Retina (tissue), 1 donor: ENCODE measurements around the gene TMEM271.
A peak's percentile ranks its signal among the peaks of the same experiment; 100 is the strongest.
"Not testable (repeated sequence)": the region's sequence is repeated elsewhere in the genome, so short reads cannot be mapped to it uniquely, and the experiment has no call there.

Source experiments
- DNase-seq: peaks from one replicate; pipeline ENCODE4 v3.0.0-alpha.2; 2016

TMEM271 gene

DNA sequence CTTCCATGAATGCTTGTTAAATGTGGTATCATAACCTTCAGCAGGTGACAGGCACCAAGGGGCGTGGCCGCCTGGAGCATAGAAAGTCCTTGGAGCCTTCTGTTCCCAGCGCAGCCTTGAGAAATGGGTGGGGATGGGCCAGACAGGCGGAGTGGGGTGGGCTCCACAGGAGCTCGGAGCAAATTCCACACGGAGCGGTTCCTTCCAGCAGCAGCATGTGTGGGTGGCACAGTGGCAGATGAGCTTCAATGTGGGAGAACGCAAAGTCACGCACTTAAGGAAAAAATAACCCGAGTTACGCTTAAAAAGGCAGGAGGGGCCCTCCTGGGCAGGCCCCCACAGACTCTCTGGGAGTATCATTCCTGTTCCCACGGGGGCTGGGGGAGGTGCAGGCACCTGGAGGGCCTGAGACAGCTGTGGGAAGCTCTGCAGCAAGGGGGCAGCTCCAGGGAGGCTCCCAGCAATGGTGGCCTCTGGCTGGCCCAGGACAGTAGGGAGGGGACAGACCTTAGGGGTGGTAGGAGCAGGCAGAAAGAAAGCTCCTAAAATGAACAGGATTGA lies 15.3 kb downstream of the TMEM271 start:
- no peak for DNase-seq

DNA sequence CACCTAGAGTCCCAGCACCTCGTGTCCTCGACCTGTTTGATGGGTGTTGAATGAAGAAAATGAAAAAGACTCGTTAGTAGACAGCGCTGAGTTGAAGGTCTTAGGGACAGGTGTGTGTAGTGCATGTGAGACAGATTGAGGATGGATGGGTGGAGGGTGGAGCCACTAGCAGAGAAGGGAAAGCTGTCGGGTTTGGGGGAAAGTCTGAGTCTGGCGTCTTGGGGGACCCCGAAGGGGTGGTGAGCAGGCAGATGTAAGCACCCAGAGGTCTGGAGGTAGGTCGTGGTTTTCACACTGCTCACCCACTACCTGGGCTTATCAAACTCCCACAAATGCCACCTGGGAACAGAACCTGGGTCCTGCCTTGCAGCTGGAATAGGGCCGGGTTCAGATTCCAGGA lies 16.0 kb downstream of the TMEM271 start:
- no peak for DNase-seq

GRCh38 chr4:555566-556275 lies 20.4 kb downstream of the TMEM271 start:
- no peak for DNase-seq

DNA sequence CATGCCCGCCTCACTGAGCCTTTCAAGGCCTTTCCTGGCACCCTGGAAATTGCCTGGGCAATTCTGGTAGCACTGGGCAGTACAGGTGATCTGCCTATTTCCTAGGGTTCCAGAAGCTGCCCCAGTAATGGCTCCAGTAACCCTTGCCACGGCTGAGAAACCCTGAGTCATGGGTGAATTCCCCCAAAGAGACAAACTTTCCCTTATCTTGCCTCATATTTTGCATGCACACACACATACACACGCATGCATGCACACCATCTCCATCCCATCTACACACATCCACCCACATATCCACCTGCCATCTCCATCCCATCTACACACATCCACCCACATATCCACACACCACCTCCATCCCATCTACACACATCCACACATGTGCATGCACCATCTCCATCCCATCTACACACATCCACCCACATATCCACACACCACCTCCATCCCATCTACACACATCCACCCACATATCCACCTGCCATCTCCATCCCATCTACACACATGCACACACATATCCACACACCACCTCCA lies 21.2 kb downstream of the TMEM271 start:
- DNase-seq, result not testable (repeated sequence)

- DNase-seq, result no peak
Observed at GRCh38 chr4:552019-552418, 24.1 kb downstream of the TMEM271 start.

- DNase-seq, result not testable (repeated sequence)
Observed at GRCh38 chr4:550268-550667, 25.8 kb downstream of the TMEM271 start.

DNA sequence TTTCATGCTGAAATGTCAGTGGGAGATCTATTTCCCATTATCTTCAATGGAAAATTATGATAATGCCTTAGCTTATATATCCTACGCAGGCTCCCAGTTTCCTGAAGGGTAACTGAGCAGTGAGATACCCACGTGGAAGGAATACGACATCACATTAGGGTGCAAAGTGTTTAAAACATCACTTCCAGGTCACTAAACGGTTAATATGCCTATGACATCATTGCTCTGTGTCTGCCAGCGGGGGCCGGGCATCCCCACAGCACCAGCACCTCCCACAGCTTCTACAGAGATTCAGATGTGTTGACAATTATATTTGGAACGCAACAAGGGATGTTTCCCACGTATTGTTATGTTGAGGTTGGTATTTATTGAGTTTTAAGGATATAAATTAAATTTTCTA lies 27.1 kb downstream of the TMEM271 start:
- peak; percentile 18 for DNase-seq

DNA sequence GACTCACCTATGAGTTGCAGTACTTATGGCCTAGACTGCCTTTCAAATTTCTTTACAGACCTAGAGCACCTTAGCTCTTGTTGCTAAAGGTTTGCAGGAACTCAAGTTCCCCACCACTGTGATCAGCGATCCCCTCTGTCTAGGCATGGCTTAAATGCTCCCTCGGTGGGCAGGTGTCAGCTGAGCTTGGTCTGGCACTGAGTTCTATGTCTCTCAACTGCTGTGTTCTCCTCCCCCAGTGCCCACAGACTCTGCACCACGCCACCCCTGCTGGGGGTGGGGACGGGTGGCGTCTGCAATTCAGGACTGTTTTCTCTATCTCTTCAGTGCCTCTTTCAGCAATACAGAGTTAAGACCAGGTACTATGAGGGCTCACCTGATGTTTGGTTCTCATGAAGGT lies 30.5 kb downstream of the TMEM271 start:
- DNase-seq, result no peak

DNA sequence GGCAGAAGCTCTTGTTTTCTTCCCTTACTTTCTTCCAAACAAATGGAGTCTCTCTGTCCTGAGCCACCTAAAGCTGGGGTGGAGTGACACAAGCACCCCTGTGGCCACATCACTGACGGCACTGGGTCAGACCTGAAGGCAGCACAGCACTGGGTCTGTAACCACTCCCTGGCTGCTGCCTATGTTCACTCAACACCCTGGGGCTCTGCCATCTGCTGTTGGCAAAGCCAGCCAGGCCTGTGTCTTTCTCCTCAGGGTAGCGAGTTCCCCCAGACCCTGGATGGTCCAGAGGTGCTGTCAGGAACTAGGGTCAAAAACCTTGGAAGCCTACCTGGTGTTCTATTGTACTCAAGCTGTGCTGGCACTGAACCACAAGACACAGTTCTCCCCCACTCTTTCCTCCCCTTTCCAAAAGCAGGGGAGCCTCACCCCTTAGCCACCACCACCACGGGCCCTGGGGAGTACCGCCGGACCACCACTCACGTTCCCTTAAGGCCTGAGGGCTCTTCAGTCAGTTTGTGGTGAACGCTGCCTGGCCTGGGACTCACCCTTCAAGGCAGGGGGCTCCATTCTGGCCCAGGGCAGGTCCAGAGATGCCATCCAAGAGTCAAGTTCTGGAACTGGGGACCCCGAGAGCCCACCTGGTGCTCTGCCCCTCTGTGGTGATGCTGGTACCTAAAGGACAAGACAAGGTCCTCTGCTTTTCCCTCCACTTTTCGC lies 31.5 kb downstream of the TMEM271 start:
- no peak for DNase-seq

- no peak for DNase-seq
Observed at GRCh38 chr4:541271-541670, 34.8 kb downstream of the TMEM271 start.

DNA sequence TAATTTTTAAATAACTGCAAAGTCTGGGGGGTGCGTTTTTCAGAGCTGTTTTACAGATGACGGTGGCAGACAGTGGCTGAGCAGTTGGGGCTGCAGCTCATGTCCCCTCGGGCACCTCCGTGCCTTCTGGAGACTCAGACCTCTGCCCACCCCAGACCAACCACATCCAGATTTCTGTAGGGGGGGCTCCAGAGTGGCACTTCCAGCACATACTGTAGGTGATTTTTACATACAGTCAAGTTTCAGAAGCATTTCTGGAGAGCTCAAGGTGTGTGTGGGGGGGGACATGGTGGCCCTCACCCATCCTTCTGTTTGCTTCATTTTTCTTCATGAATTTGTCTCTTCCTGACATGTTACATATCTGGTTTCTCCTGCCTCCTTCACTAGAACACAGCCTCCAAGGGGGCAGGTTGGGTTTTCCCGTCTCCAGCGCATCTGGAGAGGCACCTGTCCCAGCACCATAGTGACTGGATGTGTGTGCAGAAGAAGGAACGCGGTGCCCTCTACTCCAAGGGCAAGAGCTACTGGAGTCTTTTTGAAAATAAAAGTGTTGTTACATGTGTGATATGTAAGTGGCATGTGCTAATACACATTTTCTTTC lies 37.5 kb downstream of the TMEM271 start:
- no peak for DNase-seq

DNA sequence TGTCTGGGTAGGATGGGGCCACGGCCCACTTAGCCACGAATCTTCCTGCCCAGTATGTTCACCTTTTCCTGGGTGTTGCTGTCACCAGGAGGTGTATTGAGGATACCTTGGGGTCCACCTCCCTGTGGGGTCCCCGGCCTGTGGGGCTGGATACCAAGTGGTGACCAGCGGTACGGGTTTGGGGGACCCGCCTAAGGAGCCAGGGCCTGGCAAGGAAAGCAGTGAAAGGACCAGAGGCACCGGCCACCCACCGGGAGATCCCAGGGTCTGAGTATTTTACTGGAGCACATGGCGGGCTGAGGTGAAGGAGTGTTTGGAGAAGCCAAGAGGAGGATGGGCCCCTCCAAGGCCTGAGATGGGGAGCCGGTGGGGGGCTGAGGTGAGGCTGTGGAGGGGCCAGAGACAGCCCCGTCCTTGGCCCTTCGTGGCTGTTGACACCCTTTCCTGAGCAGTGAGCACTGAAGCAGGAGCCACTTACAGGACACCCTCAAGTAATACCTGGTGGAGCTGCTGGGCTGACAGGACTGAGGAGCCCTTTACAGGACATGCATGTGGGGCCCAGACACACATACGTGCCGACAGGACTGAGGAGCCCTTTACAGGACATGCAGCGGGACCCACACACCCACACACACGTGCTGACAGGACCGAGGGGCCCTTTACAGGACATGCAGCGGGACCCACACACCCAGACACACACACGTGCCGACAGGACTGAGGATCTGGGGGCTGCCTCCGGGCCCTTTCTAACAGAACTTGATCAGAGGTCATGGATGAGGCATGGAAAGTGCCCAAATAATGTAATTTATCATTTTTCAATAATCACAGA lies 38.4 kb downstream of the TMEM271 start:
- no peak for DNase-seq

DNA sequence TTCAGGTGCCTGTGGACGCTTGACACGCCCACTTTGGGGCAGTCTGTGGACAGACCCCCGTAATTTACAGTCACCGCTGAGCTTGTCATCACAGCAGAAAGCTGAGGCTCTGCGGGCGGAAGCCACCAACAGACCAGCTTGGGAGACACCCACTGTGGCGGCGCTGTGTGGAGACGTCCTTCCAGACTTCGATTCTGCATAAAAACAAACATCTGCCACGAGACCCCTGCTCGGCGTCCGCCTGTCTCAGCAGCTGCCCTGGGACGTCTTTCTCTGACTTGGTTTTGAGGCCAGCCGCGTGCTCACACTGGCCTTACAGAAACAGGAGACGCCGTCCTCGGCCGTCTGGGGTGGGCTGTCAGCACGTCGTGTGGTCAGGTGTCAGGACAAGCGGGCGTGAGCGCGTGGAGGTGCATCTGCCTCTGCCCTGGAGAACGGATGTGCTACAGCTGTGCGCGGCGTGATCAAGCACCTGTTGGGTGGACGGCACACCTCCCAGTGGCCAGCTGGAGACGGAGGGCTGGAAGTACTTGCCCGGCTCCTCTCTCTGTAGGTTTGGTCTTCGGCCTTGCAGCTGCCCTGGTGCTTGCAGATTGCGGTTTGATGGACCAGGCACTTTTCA lies 39.6 kb downstream of the TMEM271 start:
- no peak for DNase-seq

GRCh38 chr4:535924-536281 lies 40.2 kb downstream of the TMEM271 start:
- no peak for DNase-seq

GRCh38 chr4:535181-535923 lies 40.7 kb downstream of the TMEM271 start:
- no peak for DNase-seq

DNA sequence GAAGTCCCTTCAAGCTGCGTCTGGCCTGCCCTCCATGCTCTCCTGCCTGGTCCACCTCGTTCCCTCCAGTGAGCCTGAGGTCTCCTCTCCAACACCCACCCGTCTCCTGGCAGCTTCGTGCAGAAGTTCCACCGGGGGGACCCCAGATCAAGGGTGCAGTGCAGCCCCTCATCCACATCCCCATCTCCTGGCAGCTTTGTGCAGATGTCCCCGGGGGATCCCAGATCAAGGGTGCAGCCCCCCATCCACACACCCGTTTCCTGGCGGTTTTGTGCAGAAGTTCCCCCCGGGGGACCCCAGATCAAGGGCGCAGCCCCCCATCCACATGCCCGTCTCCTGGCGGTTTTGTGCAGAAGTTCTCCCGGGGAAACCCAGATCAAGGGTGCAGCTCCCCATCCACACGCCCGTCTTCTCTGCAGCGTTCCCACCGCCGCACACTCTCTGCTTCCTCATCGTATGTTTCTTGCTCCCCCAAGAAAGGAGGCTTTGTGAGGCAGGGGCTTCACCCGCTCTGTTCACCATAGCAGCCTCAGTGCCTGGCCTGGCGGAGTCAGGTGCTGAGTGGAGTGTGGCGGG lies 41.4 kb downstream of the TMEM271 start:
- no peak for DNase-seq

DNA sequence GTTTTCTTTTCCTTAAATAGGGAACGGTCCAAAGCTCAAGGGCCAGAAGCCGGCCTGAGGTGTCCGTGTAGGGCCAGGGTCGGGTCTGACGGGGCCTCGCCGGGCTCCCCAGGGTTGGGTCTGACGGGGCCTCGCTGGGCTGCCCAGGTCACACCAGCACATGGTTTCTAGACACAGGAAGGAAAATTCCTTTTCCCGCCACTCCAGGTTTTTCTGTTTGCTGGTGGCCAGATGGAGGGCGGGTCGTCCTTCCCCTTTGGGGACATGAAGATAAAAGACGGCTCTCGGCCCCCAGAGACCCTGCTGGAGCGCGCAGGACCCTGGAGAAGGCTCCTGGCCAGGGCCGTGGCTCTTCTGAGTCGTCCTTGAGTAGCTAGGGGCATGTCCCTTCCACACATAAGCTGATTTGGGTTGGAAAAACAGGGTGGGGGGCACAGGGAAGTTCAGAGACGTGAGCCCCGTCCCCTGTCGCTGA lies 42.0 kb downstream of the TMEM271 start:
- no peak for DNase-seq

DNA sequence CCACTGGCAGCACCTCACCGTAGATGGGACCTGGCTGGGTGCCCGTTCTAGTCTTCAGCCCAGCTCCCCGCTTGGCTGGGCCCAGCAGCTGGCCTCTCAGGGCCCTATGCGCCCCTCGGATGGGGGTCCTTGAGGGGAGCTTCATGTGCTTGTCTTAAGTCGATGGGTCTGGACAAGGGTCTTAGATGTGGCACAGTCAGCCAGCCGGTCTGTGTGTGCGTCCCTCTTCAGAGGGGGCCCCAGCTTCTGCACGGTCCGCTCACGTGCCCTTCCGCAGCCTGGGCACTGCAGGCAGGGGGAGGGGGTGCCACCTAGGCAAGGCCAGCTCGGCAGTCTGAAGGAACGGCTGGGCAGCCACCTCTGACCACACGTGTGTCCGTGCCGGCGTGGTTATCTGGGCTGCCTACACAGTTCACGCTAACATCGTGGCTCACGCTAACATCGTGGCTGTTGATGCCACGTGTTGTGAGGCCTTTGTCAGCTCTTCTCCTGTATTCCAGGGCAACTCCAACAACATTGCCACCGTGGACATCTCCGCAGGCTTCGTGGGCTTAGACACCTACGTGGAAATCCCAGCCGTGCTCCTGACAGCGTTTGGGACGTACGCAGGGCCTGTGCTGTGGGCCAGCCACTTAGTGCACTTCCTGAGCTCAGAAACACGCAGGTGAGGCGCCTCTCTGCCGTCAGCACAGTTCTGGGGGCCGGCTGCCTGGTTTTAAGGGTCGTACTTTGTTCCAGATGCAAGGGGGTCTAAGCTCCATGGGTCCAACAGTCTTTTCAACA lies 42.6 kb downstream of the TMEM271 start:
- no peak for DNase-seq

- DNase-seq, result no peak
Observed at GRCh38 chr4:532588-533317, 43.3 kb downstream of the TMEM271 start.
